GM18505 (cell line): ENCODE data around the gene ATAT1.

ENCODE experiments used
- ATAC-seq: cut with Tn5 transposase; IDR thresholded peaks from one replicate; pipeline ENCODE4 v1.9.1; 2021; ENCODE audit not compliant: unreplicated experiment
- POLR2A ChIP-seq: IDR thresholded peaks from 4 replicates; pipeline ENCODE4 v1.6.1; 2011; ENCODE audit warnings: borderline replicate concordance; ENCODE audit not compliant: insufficient read depth, insufficient read length; ENCODE audit errors: extremely low read depth

ATAT1 gene

DNA sequence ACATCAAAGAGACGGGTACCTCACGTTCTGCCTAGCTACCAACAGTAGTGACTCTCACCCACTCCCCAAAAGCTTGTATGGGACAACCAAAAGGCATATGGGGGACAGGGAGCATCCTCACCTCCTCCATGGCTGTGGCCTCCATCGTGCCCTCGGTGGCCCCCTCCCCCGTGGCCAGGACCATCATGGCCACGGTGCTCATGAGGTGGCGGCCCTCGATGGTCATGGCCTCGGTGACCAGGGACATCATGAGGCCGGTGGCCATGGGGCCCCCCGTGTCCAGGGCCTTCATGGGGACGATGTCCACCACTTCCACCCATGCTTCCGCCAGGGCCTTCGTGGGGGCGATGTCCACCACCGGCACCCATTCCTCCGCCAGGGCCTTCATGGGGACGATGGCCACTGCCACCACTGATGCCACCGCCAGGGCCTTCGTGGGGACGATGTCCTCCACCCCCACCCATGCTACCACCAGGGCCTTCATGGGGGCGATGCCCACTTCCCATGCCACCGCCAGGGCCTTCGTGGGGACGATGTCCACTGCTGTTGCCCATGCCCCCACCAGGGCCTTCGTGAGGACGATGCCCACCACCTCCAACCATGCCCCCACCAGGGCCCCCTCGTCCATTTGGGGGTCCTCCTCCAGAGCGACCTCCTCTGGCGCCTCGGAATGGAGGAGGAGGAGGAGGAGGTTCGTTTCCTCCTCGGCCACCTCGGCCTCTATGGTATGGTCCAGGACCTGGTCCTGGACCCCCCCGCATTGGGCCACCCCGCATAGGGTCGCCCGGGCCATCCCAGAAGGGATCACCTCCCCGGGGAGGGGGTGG lies 24.6 kb upstream of the ATAT1 start:
- peak; percentile 20 for TF ChIP-seq POLR2A
- no peak for ATAC-seq

- no peak for ATAC-seq
- no peak for TF ChIP-seq POLR2A
These were observed 22.7 kb upstream of the ATAT1 start for GRCh38 chr6:30603961-30604360.

GRCh38 chr6:30610065-30610464 lies 16.6 kb upstream of the ATAT1 start:
- TF ChIP-seq POLR2A, result no peak
- no peak for ATAC-seq

DNA sequence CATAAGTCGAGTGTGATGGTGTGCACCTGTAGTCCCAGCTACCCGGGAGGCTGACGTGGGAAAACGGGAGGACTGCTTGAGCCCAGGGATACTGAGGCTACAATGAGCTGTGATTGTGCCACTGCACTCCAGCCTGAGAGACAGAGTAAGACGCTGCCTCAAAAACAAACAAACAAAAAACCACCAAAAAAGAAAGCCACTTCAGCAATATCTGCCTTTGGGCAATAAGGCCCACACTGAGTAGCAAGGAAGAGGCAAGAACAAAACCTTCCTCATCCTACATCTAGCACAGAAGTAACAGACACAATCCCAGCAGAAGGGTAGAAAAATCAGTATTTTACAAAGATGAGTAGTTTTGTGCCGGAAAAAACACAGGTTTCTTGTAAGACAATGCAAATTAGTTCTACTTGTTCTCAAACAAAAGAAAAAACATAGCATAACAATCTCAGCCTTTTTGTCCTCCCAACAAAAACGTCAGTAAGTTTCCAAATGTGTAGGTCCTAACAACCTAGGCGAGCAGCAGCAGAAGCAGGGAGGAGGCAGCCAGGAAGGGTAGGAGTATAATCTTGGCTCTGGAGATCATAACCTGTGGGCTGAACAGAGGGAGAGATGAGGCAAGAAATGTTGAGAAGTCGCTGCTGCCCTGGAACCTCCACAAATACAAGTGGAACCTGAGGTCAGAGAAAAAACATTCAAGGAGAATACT lies 15.4 kb upstream of the ATAT1 start:
- no peak for ATAC-seq
- TF ChIP-seq POLR2A, result no peak

GRCh38 chr6:30611856-30612194 lies 14.8 kb upstream of the ATAT1 start:
- no peak for ATAC-seq
- no peak for TF ChIP-seq POLR2A

DNA sequence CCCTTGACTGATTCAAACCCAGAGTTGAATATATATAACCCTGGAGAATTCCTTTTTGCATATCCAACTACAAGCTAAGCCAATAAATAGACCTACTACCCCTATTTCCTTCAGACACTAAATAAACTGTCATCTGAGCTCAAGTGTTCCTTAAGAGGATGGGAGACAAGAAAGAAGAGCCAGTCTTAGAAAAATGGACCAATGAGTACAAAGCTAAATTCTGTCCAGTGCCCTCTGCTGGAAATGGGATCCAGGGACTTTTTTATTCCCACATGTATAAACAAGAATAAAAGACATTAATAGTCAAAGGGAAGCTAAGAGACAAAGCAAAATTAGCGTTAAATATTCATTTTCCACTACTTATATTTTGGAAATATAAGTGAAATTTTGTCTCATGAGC lies 14.5 kb upstream of the ATAT1 start:
- TF ChIP-seq POLR2A, result peak; percentile 23
- ATAC-seq, result no peak

DNA sequence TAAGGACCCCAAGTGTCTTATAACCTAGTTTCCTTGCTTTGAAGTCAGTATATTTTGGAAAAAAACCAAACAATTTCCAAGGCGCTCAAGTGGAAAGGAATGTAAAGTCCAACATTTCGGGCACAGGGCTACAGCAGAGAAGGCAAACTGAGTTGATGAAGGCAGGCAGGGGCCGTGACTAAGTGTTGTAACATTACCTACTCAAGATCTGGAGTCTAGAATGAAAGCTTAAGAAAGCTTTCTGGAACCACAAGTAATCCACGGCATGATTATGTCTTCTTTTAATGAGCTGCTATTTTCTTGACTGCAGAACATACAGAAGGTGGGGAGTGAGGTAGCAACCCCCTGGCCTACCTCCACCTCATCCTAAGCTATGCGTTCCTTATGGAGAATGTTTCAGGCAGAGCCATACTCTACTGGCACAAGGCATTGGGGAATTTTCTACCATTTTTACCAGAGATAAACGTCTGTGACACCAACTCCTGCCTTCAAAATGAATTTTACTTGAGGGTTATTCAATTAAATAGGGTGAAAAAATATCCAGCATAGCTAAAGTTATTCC lies 13.9 kb upstream of the ATAT1 start:
- no peak for TF ChIP-seq POLR2A
- ATAC-seq, result no peak

- no peak for ATAC-seq
- TF ChIP-seq POLR2A, result no peak
These were observed 13.2 kb upstream of the ATAT1 start for GRCh38 chr6:30613251-30614043.

DNA sequence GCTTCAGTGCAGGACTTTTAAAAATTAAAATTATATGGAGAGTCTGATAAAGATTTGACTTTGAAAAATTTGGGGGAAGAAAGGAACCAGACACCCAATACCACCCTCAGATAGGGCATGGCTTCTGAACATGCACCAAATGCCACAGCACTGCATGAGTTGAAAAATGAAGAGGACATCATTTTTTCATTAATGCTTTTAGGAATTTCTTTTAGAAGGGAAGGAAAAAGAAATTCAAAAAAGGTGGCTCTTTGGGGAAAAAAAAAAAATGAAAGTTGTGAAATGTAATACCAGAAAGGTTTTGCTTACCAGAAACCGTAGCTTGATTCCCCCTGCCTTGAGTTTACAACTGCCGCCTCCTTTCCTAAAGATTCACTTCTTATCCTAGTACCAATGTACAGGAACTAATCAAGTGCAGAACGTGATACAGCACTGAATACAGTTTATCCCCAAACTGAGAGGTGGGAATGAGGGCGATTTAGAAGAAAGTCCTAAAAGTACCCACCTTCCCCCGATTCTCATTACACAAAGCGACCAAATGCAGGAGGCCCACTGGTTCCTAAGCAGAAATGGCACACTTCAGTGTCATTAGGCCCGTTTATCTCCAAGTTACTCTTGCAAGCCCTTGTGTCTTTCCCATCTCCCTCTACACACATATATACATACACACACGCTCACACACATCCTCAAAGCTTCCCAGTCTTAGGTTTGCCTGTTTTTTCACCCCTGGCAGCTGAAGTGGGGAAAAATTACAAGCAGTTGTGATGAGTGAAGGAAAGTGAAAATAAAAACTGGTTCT lies 12.4 kb upstream of the ATAT1 start:
- TF ChIP-seq POLR2A, result peak; percentile 52
- no peak for ATAC-seq

GRCh38 chr6:30614843-30615218 lies 11.8 kb upstream of the ATAT1 start:
- ATAC-seq, result peak; percentile 29
- TF ChIP-seq POLR2A, result no peak

GRCh38 chr6:30615219-30615957 lies 11.3 kb upstream of the ATAT1 start:
- TF ChIP-seq POLR2A, result peak; percentile 90
- no peak for ATAC-seq
